GM12878 (cell line): ENCODE measurements around the gene NFYC. TPM values are rescaled to one million over a fixed set of nuclear protein-coding genes. Genes with fewer than 3 reads are reported as not detected.
A peak's percentile ranks its signal among the peaks of the same experiment; 100 is the strongest.

Source experiments
- ATAC-seq: fragments of 200-7000 bp; cut with Tn5 transposase; 3 replicates; pipeline ENCODE4 v1.9.1; 2020; ENCODE audit warnings: mild to moderate bottlenecking, moderate library complexity
- BruUV-seq: library from RNA; stranded (reverse); fragments of 400-500 nt; replicated peaks from 2 replicates; lab custom pipeline; 2021; lab: Mats Ljungman, UMichigan
- CTCF ChIA-PET: fragments of 300-600 bp; sonication (Branson Sonifier 250); formaldehyde crosslinking; extraction: SDS; loops from one replicate; lab custom pipeline; 2021; ENCODE audit warnings: inconsistent platforms; lab: Yijun Ruan, JAX
- POLR2A ChIA-PET: fragments of 350-600 bp; formaldehyde crosslinking; extraction: SDS; loops from one replicate; lab custom pipeline; 2021; ENCODE audit warnings: inconsistent platforms; lab: Charles Lee
- RAD21 ChIA-PET: fragments of 300-600 bp; sonication (Branson Sonifier 250); formaldehyde crosslinking; loops from one replicate; lab custom pipeline; 2023; ENCODE audit warnings: antibody characterized with exemption; ENCODE audit not compliant: unreplicated experiment; lab: Charles Lee
- SMC1A ChIA-PET: fragments of 300-600 bp; sonication (Branson Sonifier 250); formaldehyde crosslinking; loops from one replicate; lab custom pipeline; 2023; ENCODE audit not compliant: unreplicated experiment, uncharacterized antibody; lab: Charles Lee
- DNase-seq: peaks from one replicate; pipeline ENCODE4 v3.0.0-alpha.2; 2011; ENCODE audit warnings: low read depth, low spot score
- FAIRE-seq: peaks from 3 replicates; lab custom pipeline; 2011; peaks lifted over from hg19 to GRCh38; lab: Jason Lieb, UNC
- H2AFZ ChIP-seq: 2 replicates; pipeline ENCODE4 v1.6.0; 2011; ENCODE audit warnings: low read depth, low read length, control low read depth; ENCODE audit not compliant: control insufficient read depth
- H3K27ac ChIP-seq: 2 replicates; pipeline ENCODE4 v1.5.1; 2011; ENCODE audit warnings: control low read depth; ENCODE audit not compliant: control insufficient read depth, insufficient read depth
- H3K27me3 ChIP-seq, 2 experiments: replicated peaks in 1 of 2; 2 replicates each; pipeline versions ENCODE4 v1.6.0 to v1.6.1; 2011; ENCODE audit warnings: low read length in 1 of 2; ENCODE audit not compliant: control insufficient read depth in 2 of 2, insufficient read depth in 2 of 2
- H3K36me3 ChIP-seq, 2 experiments: 2 replicates each; pipeline ENCODE4 v1.5.1; 2011; ENCODE audit warnings: low read length in 1 of 2; ENCODE audit not compliant: control insufficient read depth in 2 of 2, insufficient read depth in 2 of 2
- H3K4me1 ChIP-seq: 2 replicates; pipeline ENCODE4 v1.6.1; 2011; ENCODE audit warnings: mild to moderate bottlenecking, low read length, moderate library complexity, mixed read lengths; ENCODE audit not compliant: control insufficient read depth, insufficient read depth
- H3K4me2 ChIP-seq: 2 replicates; pipeline ENCODE4 v1.6.0; 2011; ENCODE audit warnings: control low read depth; ENCODE audit not compliant: control insufficient read depth, insufficient read depth
- H3K4me3 ChIP-seq: fragments of 200-600 bp; sonication (generic); 2 replicates; pipeline ENCODE4 v1.5.1; 2016
- H3K79me2 ChIP-seq: 2 replicates; pipeline ENCODE4 v1.6.0; 2011; ENCODE audit warnings: low read length; ENCODE audit not compliant: control insufficient read depth, insufficient read depth
- H3K9ac ChIP-seq: 2 replicates; pipeline ENCODE4 v1.8.0; 2011; ENCODE audit warnings: low read length, control low read depth, mixed read lengths; ENCODE audit not compliant: control insufficient read depth, insufficient read depth
- H3K9me3 ChIP-seq: replicated peaks from 3 replicates; pipeline ENCODE4 v1.5.1; 2011; ENCODE audit warnings: mild to moderate bottlenecking, low read length; ENCODE audit not compliant: control insufficient read depth, insufficient read depth
- H4K20me1 ChIP-seq: 2 replicates; pipeline ENCODE4 v1.6.0; 2011; ENCODE audit not compliant: control insufficient read depth, insufficient read depth
- ATF3 ChIP-seq: IDR thresholded peaks from 2 replicates; pipeline ENCODE4 v1.6.1; 2011; ENCODE audit warnings: low read depth, mild to moderate bottlenecking, low read length, moderate library complexity, borderline replicate concordance; ENCODE audit errors: extremely low read depth
- ATF7 ChIP-seq: fragments of 450-650 bp; IDR thresholded peaks from 2 replicates; pipeline ENCODE4 v1.6.1; 2016; ENCODE audit warnings: low read depth, mild to moderate bottlenecking
- CBX3 ChIP-seq: fragments of 200-600 bp; sonication (generic); IDR thresholded peaks from 2 replicates; pipeline ENCODE4 v1.6.1; 2016; ENCODE audit warnings: low read depth, borderline replicate concordance
- CREM ChIP-seq: IDR thresholded peaks from 2 replicates; pipeline ENCODE4 v1.6.1; 2014; ENCODE audit warnings: antibody characterized with exemption, low read depth
- GABPA ChIP-seq: IDR thresholded peaks from 2 replicates; pipeline ENCODE4 v1.6.1; 2014; ENCODE audit warnings: antibody characterized with exemption, low read depth, mild to moderate bottlenecking, inconsistent platforms
- MLLT1 ChIP-seq: fragments of 450-650 bp; IDR thresholded peaks from 2 replicates; pipeline ENCODE4 v1.6.1; 2016; ENCODE audit warnings: mild to moderate bottlenecking
- MXI1 ChIP-seq: fragments of 150-350 bp; IDR thresholded peaks from 2 replicates; pipeline ENCODE4 v1.6.1; 2011; ENCODE audit warnings: low read depth, mild to moderate bottlenecking, inconsistent platforms, low read length, improper control_type of control experiment
- PAX5 ChIP-seq: IDR thresholded peaks from 2 replicates; pipeline ENCODE4 v1.6.1; 2011; ENCODE audit warnings: low read depth, low read length, borderline replicate concordance
- PKNOX1 ChIP-seq: fragments of 450-650 bp; IDR thresholded peaks from 2 replicates; pipeline ENCODE4 v1.6.1; 2016; ENCODE audit warnings: mild to moderate bottlenecking
- PML ChIP-seq: IDR thresholded peaks from 2 replicates; pipeline ENCODE4 v1.6.1; 2012; ENCODE audit warnings: low read length, inconsistent platforms
- POLR2AphosphoS5 ChIP-seq: IDR thresholded peaks from 2 replicates; pipeline ENCODE4 v1.6.1; 2011; ENCODE audit warnings: mild to moderate bottlenecking, low read length, inconsistent platforms
- PRDM15 ChIP-seq: fragments of 450-650 bp; formaldehyde crosslinking; IDR thresholded peaks from 2 replicates; pipeline ENCODE4 v1.4.0; 2020; ENCODE audit warnings: mild to moderate bottlenecking, moderate library complexity
- RELA ChIP-seq: fragments of 450-650 bp; IDR thresholded peaks from 2 replicates; pipeline ENCODE4 v1.8.0; 2014; ENCODE audit warnings: borderline replicate concordance; ENCODE audit not compliant: partially characterized antibody
- SIN3A ChIP-seq: IDR thresholded peaks from 2 replicates; pipeline ENCODE4 v1.6.1; 2012; ENCODE audit warnings: low read depth, low read length, improper control_type of control experiment
- SMAD5 ChIP-seq: IDR thresholded peaks from 2 replicates; pipeline ENCODE4 v1.6.1; 2016; ENCODE audit warnings: antibody characterized with exemption, low read depth
- SP1 ChIP-seq: IDR thresholded peaks from one replicate; pipeline ENCODE4 v1.6.1; 2011; ENCODE audit warnings: low read depth, low read length
- STAT3 ChIP-seq: IDR thresholded peaks from 2 replicates; pipeline ENCODE4 v1.6.1; 2011; ENCODE audit warnings: low read depth, low read length, improper control_type of control experiment
- USF1 ChIP-seq: IDR thresholded peaks from 2 replicates; pipeline ENCODE4 v1.6.1; 2011; ENCODE audit warnings: borderline replicate concordance, low read depth, mild to moderate bottlenecking, moderate library complexity, mixed read lengths, low read length; ENCODE audit not compliant: insufficient read depth; ENCODE audit errors: extremely low read length
- WGBS: methylation state at CpG from one replicate; pipeline ENCODE4 v1.1.6; 2016; ENCODE audit warnings: low lambda C conversion rate; ENCODE audit not compliant: insufficient replicate concordance, insufficient coverage; ENCODE audit errors: missing lambda C conversion rate; 5-methylcytosine and 5-hydroxymethylcytosine counted together
- in situ Hi-C: fragments of 300-500 bp; cut with MboI; formaldehyde crosslinking; loops from 9 replicates; pipeline ENCODE4 v1.14.3; 2018; ENCODE audit warnings: mixed read lengths
- intact Hi-C: fragments of 100-400 bp; cut with micrococcal nuclease; formaldehyde crosslinking; loops from one replicate; pipeline ENCODE4 v1.14.2; 2022; ENCODE audit not compliant: unreplicated experiment
- polyA plus RNA-seq, 11 experiments: library from polyadenylated mRNA; depleted of rRNA in 4 of 11; unstranded in 6 of 11; stranded (reverse) in 5 of 11; fragments of >200 nt; fragmentation: Nextera tagmentation in 4 of 11; fragmentation: Illumina TruSeq in 1 of 11; extraction: Ambion mirVana in 4 of 11; extraction: Trizol in 1 of 11; gene quantifications; 1 replicate in 1 of 11; 2 replicates in 10 of 11; pipeline versions ENCODE4 v1.2.1 to v1.2.3, GENCODE V29; 2011 to 2016; ENCODE audit warnings: inconsistent platforms in 2 of 11, missing spikeins in 2 of 11, low read depth in 1 of 11
- total RNA-seq, 4 experiments: library from RNA; depleted of rRNA in 3 of 4; stranded (reverse); fragments of >200 nt in 3 of 4; fragmentation: Illumina TruSeq in 1 of 4; extraction: Trizol in 1 of 4; gene quantifications; 2 replicates each; pipeline versions ENCODE4 v1.2.1 to v1.2.3, GENCODE V29; 2013 to 2021

NFYC gene
- total and polyA plus RNA-seq, 10 of the 15 experiments (the other 5 are each of a cell fraction or from before 2014, with no cell fraction given), result 4.3 to 84.2 (median 58.3) TPM

- POLR2A ChIA-PET, result interaction anchor here (1.1 to 1.5 kb wide), 4 partner anchors 8 to 25 kb away, joined by 3 to 4 read pairs (median 4); no protein-coding TSS in a partner anchor
- H3K9ac ChIP-seq, result no peak overlapping the region
- no peak for ATAC-seq
- H3K4me3 ChIP-seq, result no peak overlapping the region
- CTCF ChIA-PET, result interaction anchor here (1.0 to 2.6 kb wide), 5 partner anchors 11 to 56 kb away, joined by 4 to 10 read pairs (median 4); no protein-coding TSS in a partner anchor
- DNase-seq, result no peak
- H3K79me2 ChIP-seq, result peaks cover 83% of the 10 kb centered on the region
- H3K27ac ChIP-seq, result no peak overlapping the region
- H3K4me2 ChIP-seq, result peak overlapping the region; percentile 13; the same call in 1 of the 2 replicates
- 0% methylated on average over 1 of the region's 1 CpG for WGBS
- H4K20me1 ChIP-seq, result no peaks in the 10 kb centered on the region
- peaks cover 6% of the 10 kb centered on the region for H3K4me1 ChIP-seq
- no peak for FAIRE-seq
- H2AFZ ChIP-seq, result no peak overlapping the region
- intact Hi-C loops (no loop called here), in situ Hi-C loops (no loop called here)
- H3K36me3 ChIP-seq, result peaks cover 0 to 10% of the 10 kb centered on the region in 2 experiments
- RAD21 ChIA-PET, result interaction anchor here (1.8 to 4.1 kb wide), 2 partner anchors 26 to 47 kb away, joined by 7 to 11 read pairs; partner anchors contain the start of gene NFYC
- H3K27me3 ChIP-seq, result no peaks in the 10 kb centered on the region
- BruUV-seq, result no TSS peak
- no peaks in the 10 kb centered on the region for H3K9me3 ChIP-seq
- SMC1A ChIA-PET, result interaction anchor here (0.9 to 5.5 kb wide), 11 partner anchors 7 to 57 kb away, joined by 3 to 26 read pairs (median 5); partner anchors contain the start of gene NFYC
- TF ChIP-seq RELA, result no peak
- no peak for TF ChIP-seq PKNOX1
- no peak for TF ChIP-seq SIN3A
- TF ChIP-seq PML, result no peak
- no peak for TF ChIP-seq USF1
- no peak for TF ChIP-seq PRDM15 (CRISPR knock-in tag)
- no peak for TF ChIP-seq PAX5
- TF ChIP-seq ATF3, result no peak
- TF ChIP-seq MLLT1, result no peak
- no peak for TF ChIP-seq STAT3
- no peak for TF ChIP-seq CBX3
- no peak for TF ChIP-seq SMAD5
- TF ChIP-seq GABPA, result no peak
- TF ChIP-seq POLR2AphosphoS5, result no peak
- TF ChIP-seq CREM, result no peak
- TF ChIP-seq SP1, result no peak
- no peak for TF ChIP-seq MXI1
- no peak for TF ChIP-seq ATF7
Observed at GRCh38 chr1:40717955-40718354, 26.5 kb downstream of the NFYC start.
